GM20000 (cell line): ENCODE data around the gene SETDB2.

Source experiments
- DNase-seq: peaks from one replicate; pipeline ENCODE4 v3.0.0; 2012; ENCODE audit warnings: low spot score
- TF ChIP-seq, protein P1 (sequence below): IDR thresholded peaks from 2 replicates; pipeline ENCODE4 v1.5.1; 2012; ENCODE audit warnings: mild to moderate bottlenecking, control low read depth; ENCODE audit errors: extremely low read depth, missing control alignments

Gene SETDB2

DNA sequence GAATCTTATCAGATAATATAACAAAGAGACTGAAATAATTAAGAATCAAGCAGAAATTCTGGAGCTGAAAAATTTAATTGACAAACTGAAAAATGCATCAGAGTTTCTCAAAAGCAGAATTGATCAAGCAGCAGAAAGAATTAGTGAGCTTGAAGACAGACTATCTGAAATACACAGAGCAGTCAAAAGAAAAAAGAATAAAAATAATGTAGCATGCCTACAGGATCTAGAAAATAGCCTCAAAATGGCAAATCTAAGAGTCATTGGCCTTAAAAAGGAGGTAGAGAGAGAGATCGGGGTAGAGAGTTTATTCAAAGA is 39.4 kb upstream of the SETDB2 start:
- no peak for DNase-seq
- TF ChIP-seq, protein P1, sequence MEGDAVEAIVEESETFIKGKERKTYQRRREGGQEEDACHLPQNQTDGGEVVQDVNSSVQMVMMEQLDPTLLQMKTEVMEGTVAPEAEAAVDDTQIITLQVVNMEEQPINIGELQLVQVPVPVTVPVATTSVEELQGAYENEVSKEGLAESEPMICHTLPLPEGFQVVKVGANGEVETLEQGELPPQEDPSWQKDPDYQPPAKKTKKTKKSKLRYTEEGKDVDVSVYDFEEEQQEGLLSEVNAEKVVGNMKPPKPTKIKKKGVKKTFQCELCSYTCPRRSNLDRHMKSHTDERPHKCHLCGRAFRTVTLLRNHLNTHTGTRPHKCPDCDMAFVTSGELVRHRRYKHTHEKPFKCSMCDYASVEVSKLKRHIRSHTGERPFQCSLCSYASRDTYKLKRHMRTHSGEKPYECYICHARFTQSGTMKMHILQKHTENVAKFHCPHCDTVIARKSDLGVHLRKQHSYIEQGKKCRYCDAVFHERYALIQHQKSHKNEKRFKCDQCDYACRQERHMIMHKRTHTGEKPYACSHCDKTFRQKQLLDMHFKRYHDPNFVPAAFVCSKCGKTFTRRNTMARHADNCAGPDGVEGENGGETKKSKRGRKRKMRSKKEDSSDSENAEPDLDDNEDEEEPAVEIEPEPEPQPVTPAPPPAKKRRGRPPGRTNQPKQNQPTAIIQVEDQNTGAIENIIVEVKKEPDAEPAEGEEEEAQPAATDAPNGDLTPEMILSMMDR, result no peak

DNA sequence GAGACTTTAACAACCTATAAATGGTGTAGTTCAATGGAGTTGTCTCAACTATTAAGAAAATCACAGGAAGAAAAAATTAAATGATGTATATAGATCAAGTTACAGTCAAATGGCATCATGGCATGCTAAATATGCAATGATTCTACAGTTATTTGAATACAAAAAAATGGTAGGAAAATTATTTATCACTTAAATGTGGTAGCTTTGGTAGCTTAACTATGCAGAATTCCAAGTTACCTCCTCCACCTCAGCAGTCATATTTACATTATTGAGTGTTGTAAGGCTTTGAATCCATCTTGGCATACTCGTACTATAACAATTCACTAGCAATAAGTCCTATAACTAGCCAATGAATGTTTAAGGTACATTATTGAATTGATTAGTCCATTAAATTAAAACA is 37.0 kb upstream of the SETDB2 start:
- no peak for DNase-seq
- TF ChIP-seq, protein P1, result no peak

DNA sequence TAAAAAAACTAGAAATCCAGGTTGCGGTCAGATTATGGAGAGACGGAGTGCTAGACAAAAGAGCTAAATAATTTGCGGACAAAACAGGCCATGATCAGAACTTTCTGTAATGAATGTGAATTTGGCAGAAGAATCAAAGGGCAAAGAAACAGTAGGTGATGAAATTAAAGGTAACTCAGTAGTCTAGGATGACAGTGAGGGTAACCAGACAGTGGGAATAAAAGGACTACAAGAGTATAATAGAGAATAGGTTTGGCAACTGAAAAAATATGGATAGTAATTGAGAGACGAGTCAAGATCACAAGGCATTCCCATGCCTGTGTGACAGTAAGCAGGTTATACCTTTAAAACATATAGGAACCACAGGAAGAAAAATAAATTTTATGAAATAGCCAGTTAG is 36.1 kb upstream of the SETDB2 start:
- TF ChIP-seq, protein P1, result no peak

DNA sequence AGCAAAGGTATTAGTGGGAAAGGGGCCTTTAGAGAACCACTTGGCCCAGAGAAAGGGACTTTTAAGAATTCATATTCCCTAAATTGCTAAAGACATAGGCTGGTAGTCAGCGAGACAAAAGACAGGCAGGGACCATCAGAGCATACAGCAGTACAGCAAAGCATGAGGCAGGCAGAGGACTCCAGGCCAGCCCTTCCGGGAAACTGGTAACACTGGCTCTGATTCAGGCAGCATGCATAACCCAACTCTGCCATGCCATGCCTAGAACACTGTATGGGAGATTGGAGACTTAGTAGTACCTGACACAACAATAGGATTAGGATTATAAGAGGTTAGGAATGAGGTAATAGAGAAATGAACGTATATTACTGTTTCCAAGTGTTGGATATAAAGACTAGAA is 35.1 kb upstream of the SETDB2 start:
- TF ChIP-seq, protein P1, result no peak
- no peak for DNase-seq

More for the DNA sequence above, 36.1 kb upstream of the SETDB2 start:
- no peak for DNase-seq

DNA sequence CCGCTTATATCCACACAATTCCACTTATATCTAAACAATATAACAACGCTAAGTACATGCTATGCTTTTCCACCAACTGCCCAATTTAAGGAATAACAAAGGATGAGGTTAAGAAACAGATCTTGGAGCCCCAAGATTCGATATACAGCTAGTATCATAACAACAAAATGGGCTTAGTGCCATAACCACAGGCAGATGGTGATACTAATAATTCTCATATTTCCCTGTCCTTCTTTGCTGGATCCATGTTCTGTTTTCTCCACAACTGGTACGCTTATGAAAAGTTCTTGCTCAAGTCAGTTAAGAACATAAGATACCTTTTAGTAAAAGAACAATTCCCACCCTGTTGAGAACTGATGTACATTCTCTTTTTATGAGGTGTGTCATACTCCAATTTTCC is 34.1 kb upstream of the SETDB2 start:
- TF ChIP-seq, protein P1, result no peak
- DNase-seq, result no peak

DNA sequence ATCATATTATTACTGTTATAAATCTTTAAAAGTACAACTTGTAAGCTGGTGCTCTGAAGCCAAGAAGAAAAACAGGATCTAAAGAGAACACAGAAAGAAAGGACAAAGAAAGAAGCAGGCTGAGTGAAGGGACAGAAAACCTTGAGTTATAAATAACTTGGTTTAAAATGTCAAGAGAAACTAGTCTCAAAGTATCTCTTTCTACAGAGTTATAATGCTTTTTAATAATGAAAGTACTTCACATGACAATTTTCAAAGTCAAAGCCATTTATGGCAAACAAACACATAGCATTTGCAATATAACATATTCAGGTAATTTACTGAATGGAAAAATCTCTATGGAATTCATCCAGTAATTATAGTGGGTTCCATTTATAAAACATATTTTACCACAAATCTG is 33.6 kb upstream of the SETDB2 start:
- TF ChIP-seq, protein P1, result no peak
- DNase-seq, result peak; percentile 15

DNA sequence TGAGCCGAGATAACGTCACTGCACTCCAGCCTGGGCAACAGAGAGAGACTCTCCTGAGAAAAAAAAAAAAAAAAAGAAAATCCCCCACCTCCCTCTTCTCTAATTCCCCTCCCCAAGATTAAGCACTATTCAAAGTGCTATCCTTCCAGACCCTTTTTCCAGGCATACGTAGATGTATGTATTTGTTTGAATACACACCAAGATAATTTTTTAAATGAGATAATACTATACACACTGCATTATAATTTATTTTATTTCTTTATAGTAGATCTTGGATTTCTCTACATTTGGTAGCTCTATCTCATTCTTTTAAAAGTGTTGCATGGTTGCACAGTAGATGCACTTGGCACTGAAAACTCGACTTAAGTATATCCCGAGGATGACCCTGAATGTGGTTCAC is 32.7 kb upstream of the SETDB2 start:
- TF ChIP-seq, protein P1, result no peak
- no peak for DNase-seq
